HepG2 (cell line): ENCODE measurements around the gene SYNJ2. TPM values are rescaled to one million over a fixed set of nuclear protein-coding genes. Genes with fewer than 3 reads are reported as not detected.
A peak's percentile ranks its signal among the peaks of the same experiment; 100 is the strongest.

Source experiments
- ARID3A ChIP-seq: IDR thresholded peaks from 2 replicates; pipeline ENCODE4 v1.6.1; 2012; ENCODE audit warnings: low read depth, low read length, improper control_type of control experiment
- CEBPB ChIP-seq: IDR thresholded peaks from 2 replicates; pipeline ENCODE4 v1.6.1; 2011; ENCODE audit warnings: low read depth, low read length, improper control_type of control experiment, borderline replicate concordance
- CENPBD1 ChIP-seq: sonication (generic); formaldehyde crosslinking; IDR thresholded peaks from 2 replicates; pipeline ENCODE4 v1.8.0; 2022; ENCODE audit warnings: missing genetic modification reagents, low read depth, mild to moderate bottlenecking, borderline replicate concordance
- HMGXB4 ChIP-seq, 2 experiments: sonication (generic) in 1 of 2; formaldehyde crosslinking in 1 of 2; IDR thresholded peaks; 2 replicates each; pipeline versions ENCODE4 v1.4.0 to v1.6.1; 2018 to 2020; ENCODE audit warnings: missing genetic modification reagents in 2 of 2, borderline replicate concordance in 1 of 2, low read depth in 1 of 2, mild to moderate bottlenecking in 1 of 2, missing biosample characterization in 1 of 2
- MLXIP ChIP-seq: sonication (generic); formaldehyde crosslinking; IDR thresholded peaks from 2 replicates; pipeline ENCODE4 v1.9.0; 2021; ENCODE audit warnings: missing genetic modification reagents, borderline replicate concordance
- PAXIP1 ChIP-seq: sonication (generic); formaldehyde crosslinking; conservative IDR thresholded peaks from 2 replicates; pipeline ENCODE4 v1.4.0; 2020; ENCODE audit warnings: mild to moderate bottlenecking, missing genetic modification reagents, moderate library complexity
- SMAD1 ChIP-seq: sonication (generic); formaldehyde crosslinking; IDR thresholded peaks from 2 replicates; pipeline ENCODE4 v1.4.0; 2020; ENCODE audit warnings: missing genetic modification reagents, low read depth, mild to moderate bottlenecking, borderline replicate concordance
- SOX5 ChIP-seq: IDR thresholded peaks from 2 replicates; pipeline ENCODE4 v1.6.1; 2016; ENCODE audit warnings: borderline replicate concordance
- SRSF1 ChIP-seq: fragments of 200-400 bp; formaldehyde crosslinking; optimal IDR thresholded peaks from 2 replicates; pipeline ENCODE3; 2017; ENCODE audit warnings: mild to moderate bottlenecking, low read depth, low read length, moderate library complexity
- TBP ChIP-seq: sonication (generic); formaldehyde crosslinking; IDR thresholded peaks from 2 replicates; pipeline ENCODE4 v1.5.0; 2020; ENCODE audit warnings: missing genetic modification reagents
- THYN1 ChIP-seq: sonication (generic); formaldehyde crosslinking; IDR thresholded peaks from 2 replicates; pipeline ENCODE4 v1.8.1; 2023; ENCODE audit warnings: low read depth, mild to moderate bottlenecking, moderate library complexity, missing genetic modification reagents, borderline replicate concordance
- YY1 ChIP-seq: IDR thresholded peaks from 2 replicates; pipeline ENCODE4 v1.6.1; 2011; ENCODE audit warnings: low read length, low read depth, moderate library complexity, mild to moderate bottlenecking; ENCODE audit not compliant: insufficient read depth, insufficient replicate concordance
- ZNF101 ChIP-seq: sonication (generic); formaldehyde crosslinking; IDR thresholded peaks from 2 replicates; pipeline ENCODE4 v1.4.0; 2020; ENCODE audit warnings: mild to moderate bottlenecking, low read depth, missing genetic modification reagents, borderline replicate concordance
- ZNF3 ChIP-seq: IDR thresholded peaks from 2 replicates; pipeline ENCODE4 v1.7.0; 2017; ENCODE audit warnings: inconsistent platforms
- ZNF329 ChIP-seq: sonication (generic); formaldehyde crosslinking; IDR thresholded peaks from 2 replicates; pipeline ENCODE4 v1.9.0; 2021; ENCODE audit warnings: low read depth, mild to moderate bottlenecking, missing genetic modification reagents
- ZNF382 ChIP-seq: sonication (generic); formaldehyde crosslinking; IDR thresholded peaks from 2 replicates; pipeline ENCODE4 v1.5.0; 2020; ENCODE audit warnings: missing genetic modification reagents, mild to moderate bottlenecking, borderline replicate concordance
- polyA plus RNA-seq, 8 experiments: library from polyadenylated mRNA; depleted of rRNA in 3 of 8; stranded (reverse) in 7 of 8; unstranded in 1 of 8; fragments of >200 nt; fragmentation: Illumina TruSeq in 4 of 8; extraction: Trizol in 4 of 8; gene quantifications; 2 replicates each; pipeline versions ENCODE4 v1.2.1 to v1.2.3, GENCODE V29; 2011 to 2016; ENCODE audit warnings: low read depth in 4 of 8, missing spikeins in 1 of 8, mixed read lengths in 1 of 8; ENCODE audit not compliant: insufficient read depth in 1 of 8
- total RNA-seq, 5 experiments: library from RNA; depleted of rRNA; stranded (reverse); fragments of >200 nt; fragmentation: Illumina TruSeq; extraction: Trizol; gene quantifications; 2 replicates each; pipeline ENCODE4 v1.2.3, GENCODE V29; 2016; ENCODE audit warnings: low read depth in 1 of 5
- TF ChIP-seq, protein P1 (sequence below): sonication (generic); formaldehyde crosslinking; IDR thresholded peaks from 2 replicates; pipeline ENCODE4 v1.8.1; 2023; ENCODE audit warnings: mild to moderate bottlenecking, missing genetic modification reagents

Gene SYNJ2
- total and polyA plus RNA-seq, 2 of the 13 experiments (the other 11 are each of a cell fraction or from before 2014, with no cell fraction given), result 39.1 to 57.6 TPM

GRCh38 chr6:157974967-157975366, 6.7 kb upstream of the SYNJ2 start (continued):
- TF ChIP-seq THYN1 (CRISPR knock-in tag) (no peak), ZNF101 (CRISPR knock-in tag) (no peak), SMAD1 (CRISPR knock-in tag) (no peak), ZNF329 (no peak), MLXIP (no peak), SRSF1 (no peak), ZNF382 (no peak), SOX5 (CRISPR knock-in tag) (peak; percentile 97), TBP (CRISPR knock-in tag) (no peak), ZNF3 (CRISPR knock-in tag) (peak; percentile 84), ARID3A (peak; percentile 85), CENPBD1 (CRISPR knock-in tag) (no peak), CEBPB (peak; percentile 27; the same call in 1 of the 2 replicates), HMGXB4 (CRISPR knock-in tag; IDR thresholded peaks at IDR 0.05; ENCODE audit: borderline replicate concordance in 1 of 2, low read depth in 1 of 2) (no peak), PAXIP1 (CRISPR knock-in tag) (peak; percentile 51; the same call in 1 of the 2 replicates), YY1 (no peak)
- TF ChIP-seq, protein P1, sequence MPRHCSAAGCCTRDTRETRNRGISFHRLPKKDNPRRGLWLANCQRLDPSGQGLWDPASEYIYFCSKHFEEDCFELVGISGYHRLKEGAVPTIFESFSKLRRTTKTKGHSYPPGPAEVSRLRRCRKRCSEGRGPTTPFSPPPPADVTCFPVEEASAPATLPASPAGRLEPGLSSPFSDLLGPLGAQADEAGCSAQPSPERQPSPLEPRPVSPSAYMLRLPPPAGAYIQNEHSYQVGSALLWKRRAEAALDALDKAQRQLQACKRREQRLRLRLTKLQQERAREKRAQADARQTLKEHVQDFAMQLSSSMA, result no peak
